Mesodermal cell (in vitro differentiated cells): Measurements from ENCODE around the gene SIL1.
"Not testable (repeated sequence)": the region's sequence is repeated elsewhere in the genome, so short reads cannot be mapped to it uniquely, and the experiment has no call there.

ENCODE experiments used
- H3K27ac ChIP-seq: 2 replicates; pipeline ENCODE4 v1.7.0; 2013; ENCODE audit warnings: mild to moderate bottlenecking, low read depth, low read length, moderate library complexity; ENCODE audit not compliant: severe bottlenecking
- H3K36me3 ChIP-seq: 2 replicates; pipeline ENCODE4 v1.7.1; 2013; ENCODE audit warnings: mild to moderate bottlenecking, low read length, moderate library complexity; ENCODE audit not compliant: control insufficient read depth, insufficient read depth
- H3K4me1 ChIP-seq: one replicate; pipeline ENCODE4 v1.7.1; 2013; ENCODE audit warnings: mild to moderate bottlenecking, low read length; ENCODE audit not compliant: insufficient read depth, control insufficient read depth, poor library complexity, severe bottlenecking
- H3K4me3 ChIP-seq: 2 replicates; pipeline ENCODE4 v1.7.0; 2013; ENCODE audit warnings: low read length, control low read depth, mild to moderate bottlenecking; ENCODE audit not compliant: insufficient read depth, poor library complexity, severe bottlenecking; ENCODE audit errors: extremely low read depth
- H3K9me3 ChIP-seq: 2 replicates; pipeline ENCODE4 v1.7.1; 2013; ENCODE audit warnings: mild to moderate bottlenecking, low read length, moderate library complexity; ENCODE audit not compliant: control insufficient read depth
- WGBS, 2 experiments: methylation state at CpG; one replicate each; pipeline ENCODE4 v1.1.5; 2013; ENCODE audit warnings: missing lambda C conversion rate in 2 of 2; ENCODE audit not compliant: insufficient coverage in 2 of 2; 5-methylcytosine and 5-hydroxymethylcytosine counted together

SIL1 gene

DNA sequence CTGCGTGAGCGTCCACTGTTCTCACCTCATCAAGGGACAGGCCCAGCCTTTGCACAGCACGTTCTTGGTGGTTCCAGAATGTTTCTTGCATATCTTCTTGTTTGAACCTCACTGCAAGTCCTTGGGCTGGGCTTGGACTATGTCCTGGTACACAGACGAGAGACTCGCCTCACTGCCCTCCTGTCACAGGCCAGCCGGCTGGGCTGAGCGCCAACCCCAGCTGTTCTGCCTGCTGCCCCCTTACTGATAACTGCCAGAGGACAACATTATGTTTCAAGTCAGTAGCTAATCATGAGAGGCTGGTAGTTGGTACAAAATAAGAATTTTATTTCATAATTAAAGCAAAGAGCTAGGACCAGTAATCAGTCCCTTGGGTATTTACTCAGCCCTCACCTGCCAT is 270.2 kb downstream of the SIL1 start:
- H3K36me3 ChIP-seq = peaks cover 95% of the 10 kb centered on the region
- WGBS, 2 experiments = 97 to 100% methylated on average over 5 of the region's 7 CpGs

GRCh38 chr5:138927544-138927943 is 270.6 kb downstream of the SIL1 start:
- Histone ChIP-seq H3K9me3 (no peaks in the 10 kb centered on the region), H3K4me3 (no peak overlapping the region), H3K27ac (no peak overlapping the region), H3K36me3 (peaks cover 95% of the 10 kb centered on the region), H3K4me1 (no peaks in the 10 kb centered on the region)
- WGBS, 2 experiments = 94 to 96% methylated on average over 7 to 8 of the region's 8 CpGs

More for the DNA sequence above, 270.2 kb downstream of the SIL1 start:
- no peak overlapping the region for H3K4me3 ChIP-seq
- H3K4me1 ChIP-seq = no peaks in the 10 kb centered on the region
- H3K9me3 ChIP-seq = no peaks in the 10 kb centered on the region
- H3K27ac ChIP-seq = no peak overlapping the region

DNA sequence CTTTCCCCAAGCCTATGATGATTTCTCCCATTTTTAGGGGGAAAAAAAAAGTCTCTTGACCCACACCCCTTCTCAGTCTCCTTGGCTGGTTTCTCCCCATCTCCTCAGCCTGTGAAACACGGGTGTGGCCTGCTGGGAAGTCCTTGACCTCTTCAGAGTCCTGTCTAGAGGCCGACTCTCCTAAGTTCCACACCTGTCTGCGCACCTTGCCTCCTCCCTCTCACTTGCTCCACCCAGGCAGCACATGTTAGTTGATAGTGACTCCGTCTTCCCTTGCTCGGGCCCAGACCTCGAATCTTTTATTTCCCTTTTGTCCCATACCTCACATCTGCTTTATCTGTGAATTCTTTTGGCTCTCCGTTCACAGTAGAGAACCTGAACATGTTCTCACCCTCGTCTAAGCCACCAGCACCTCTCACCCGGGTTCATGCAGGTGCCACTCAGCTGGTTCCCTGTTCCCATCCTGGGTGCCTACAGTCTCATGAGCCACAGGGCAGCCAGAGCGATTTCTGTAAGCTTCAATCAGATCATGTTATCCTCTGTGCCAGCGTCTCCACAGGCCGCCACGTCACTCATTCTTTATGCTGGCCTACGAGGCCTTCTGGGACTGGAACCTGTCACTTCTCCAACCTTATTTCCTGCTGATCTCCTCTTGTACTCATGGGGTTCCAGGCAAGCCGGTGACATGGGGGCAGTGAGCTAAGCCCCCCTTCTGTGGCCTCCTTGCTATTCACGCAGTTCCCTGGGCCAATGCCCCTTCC is 271.3 kb downstream of the SIL1 start:
- Histone ChIP-seq H3K9me3 (no peaks in the 10 kb centered on the region), H3K27ac (no peak overlapping the region), H3K4me3 (no peak overlapping the region), H3K4me1 (no peaks in the 10 kb centered on the region), H3K36me3 (peaks cover 95% of the 10 kb centered on the region)
- WGBS, 2 experiments = 94 to 95% methylated on average over 15 to 16 of the region's 16 CpGs

DNA sequence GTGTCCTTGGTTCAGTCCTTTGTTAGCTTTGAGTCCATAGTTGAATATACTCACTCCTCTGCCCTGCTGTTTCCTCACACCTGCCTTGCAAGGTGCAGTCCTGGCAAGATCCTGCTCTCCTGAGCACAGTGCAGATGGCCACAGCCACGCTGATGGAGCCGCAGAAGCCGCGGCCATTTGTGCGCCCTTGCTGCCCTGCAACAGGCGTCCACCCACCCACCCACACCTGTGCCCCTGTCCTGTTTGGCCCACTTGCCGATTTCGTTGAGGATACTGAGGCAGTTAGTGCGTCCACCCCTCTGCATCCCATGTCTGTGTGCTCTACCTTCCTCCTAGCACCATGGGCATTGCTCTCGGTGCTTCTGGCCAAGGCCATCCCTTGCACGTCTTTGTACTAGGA is 271.9 kb downstream of the SIL1 start:
- 96 to 97% methylated on average over 11 of the region's 11 CpGs for WGBS, 2 experiments
- Histone ChIP-seq H3K36me3 (peaks cover 92% of the 10 kb centered on the region), H3K4me3 (no peak overlapping the region), H3K9me3 (no peaks in the 10 kb centered on the region), H3K4me1 (peaks cover 1% of the 10 kb centered on the region), H3K27ac (no peak overlapping the region)

DNA sequence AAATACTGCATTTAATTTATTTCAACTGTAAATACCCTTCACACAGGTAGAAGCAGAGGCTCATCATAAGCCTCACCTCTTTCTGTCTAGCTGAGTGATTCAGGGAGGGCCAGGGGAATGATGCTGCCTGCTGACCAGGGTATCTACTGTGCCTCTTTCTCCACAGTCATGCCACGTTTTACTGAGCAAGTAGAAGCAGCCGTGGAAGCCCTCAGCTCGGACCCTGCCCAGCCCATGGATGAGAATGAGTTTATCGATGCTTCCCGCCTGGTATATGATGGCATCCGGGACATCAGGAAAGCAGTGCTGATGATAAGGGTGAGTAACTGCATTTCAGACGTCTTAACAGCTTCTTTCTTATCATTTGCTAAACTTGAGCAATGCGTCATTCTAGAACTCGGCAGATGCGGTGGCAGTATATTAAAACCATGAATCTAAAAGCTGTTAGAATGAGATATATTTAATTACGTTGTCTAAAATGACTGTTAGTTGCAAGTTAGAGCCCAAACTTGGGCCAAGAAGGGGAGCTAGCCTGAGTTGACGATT is 273.0 kb downstream of the SIL1 start:
- no peaks in the 10 kb centered on the region for H3K9me3 ChIP-seq
- H3K36me3 ChIP-seq = peaks cover 85% of the 10 kb centered on the region
- 94 to 98% methylated on average over 7 to 12 of the region's 12 CpGs for WGBS, 2 experiments
- peaks cover 8% of the 10 kb centered on the region for H3K4me1 ChIP-seq
- H3K4me3 ChIP-seq = no peak overlapping the region
- no peak overlapping the region for H3K27ac ChIP-seq

GRCh38 chr5:138922494-138922893 is 275.7 kb downstream of the SIL1 start:
- H3K9me3 ChIP-seq = no peaks in the 10 kb centered on the region
- 100% methylated on average over 1 of the region's 2 CpGs; no CpG with 5 or more reads in 1 of the 2 experiments for WGBS, 2 experiments
- peaks cover 78% of the 10 kb centered on the region for H3K36me3 ChIP-seq
- H3K4me1 ChIP-seq = peaks cover 8% of the 10 kb centered on the region
- H3K27ac ChIP-seq = no peak overlapping the region
- H3K4me3 ChIP-seq = no peak overlapping the region

- peaks cover 68% of the 10 kb centered on the region for H3K36me3 ChIP-seq
- WGBS, 2 experiments = 83 to 100% methylated on average over 1 to 2 of the region's 2 CpGs
- not testable (repeated sequence) for H3K27ac ChIP-seq
These were observed 276.8 kb downstream of the SIL1 start for GRCh38 chr5:138921362-138921761.

DNA sequence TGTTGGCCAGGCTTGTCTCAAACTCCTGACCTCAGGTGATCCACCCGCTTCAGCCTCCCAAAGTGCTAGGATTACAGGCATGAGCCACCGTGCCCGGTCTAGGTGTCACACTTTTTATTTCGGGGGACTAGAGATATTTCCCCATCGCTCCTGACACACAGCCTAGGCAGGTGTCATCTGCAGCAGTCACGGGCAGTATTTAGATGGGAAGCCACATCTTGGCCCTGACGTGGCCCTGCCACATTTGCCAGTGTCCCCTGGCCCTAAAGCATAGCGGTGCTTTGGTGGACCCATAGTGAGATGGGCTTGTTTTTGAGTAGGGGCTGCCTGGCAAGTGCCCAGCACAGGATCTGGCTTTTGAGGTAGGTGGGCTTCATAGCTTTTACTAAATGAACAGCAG is 278.0 kb downstream of the SIL1 start:
- H3K4me1 ChIP-seq = peaks cover 8% of the 10 kb centered on the region
- H3K27ac ChIP-seq = no peak overlapping the region
- no peaks in the 10 kb centered on the region for H3K9me3 ChIP-seq
- H3K4me3 ChIP-seq = no peak overlapping the region
- 85 to 90% methylated on average over 6 to 8 of the region's 8 CpGs for WGBS, 2 experiments
- peaks cover 68% of the 10 kb centered on the region for H3K36me3 ChIP-seq

More at GRCh38 chr5:138921362-138921761, 276.8 kb downstream of the SIL1 start:
- H3K4me3 ChIP-seq, H3K4me1 ChIP-seq, H3K9me3 ChIP-seq: not testable (repeated sequence)

DNA sequence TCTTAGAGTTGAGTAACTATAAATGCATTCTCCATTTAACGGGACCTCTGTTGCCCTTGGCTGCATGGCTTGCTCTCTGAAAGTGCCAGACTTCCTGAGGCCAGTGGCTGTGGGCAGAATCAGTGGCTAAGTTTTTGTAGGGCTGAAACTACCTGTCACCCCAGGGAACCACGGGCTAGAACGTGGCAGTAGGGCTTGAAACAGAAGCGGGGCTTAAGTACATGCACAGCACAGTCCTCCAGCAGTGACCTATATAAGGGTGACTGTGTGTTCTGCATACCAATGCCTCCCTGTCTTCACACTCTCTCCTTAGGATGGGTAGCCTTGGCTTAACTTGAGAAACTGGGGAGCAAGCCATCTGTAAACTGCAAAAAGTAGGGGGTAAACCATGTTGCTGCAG is 279.5 kb downstream of the SIL1 start:
- Histone ChIP-seq H3K4me3 (no peak overlapping the region), H3K4me1 (peaks cover 8% of the 10 kb centered on the region), H3K36me3 (peaks cover 68% of the 10 kb centered on the region), H3K9me3 (no peaks in the 10 kb centered on the region), H3K27ac (no peak overlapping the region)
- WGBS, 2 experiments = 70% methylated on average over 3 of the region's 4 CpGs; no CpG with 5 or more reads in 1 of the 2 experiments

- Histone ChIP-seq H3K4me1 (peaks cover 18% of the 10 kb centered on the region), H3K9me3 (no peaks in the 10 kb centered on the region), H3K36me3 (peaks cover 67% of the 10 kb centered on the region), H3K27ac (no peak overlapping the region), H3K4me3 (no peak overlapping the region)
- WGBS, 2 experiments = 92 to 100% methylated on average over 2 of the region's 3 CpGs
These were observed 283.8 kb downstream of the SIL1 start for GRCh38 chr5:138914338-138914737.

DNA sequence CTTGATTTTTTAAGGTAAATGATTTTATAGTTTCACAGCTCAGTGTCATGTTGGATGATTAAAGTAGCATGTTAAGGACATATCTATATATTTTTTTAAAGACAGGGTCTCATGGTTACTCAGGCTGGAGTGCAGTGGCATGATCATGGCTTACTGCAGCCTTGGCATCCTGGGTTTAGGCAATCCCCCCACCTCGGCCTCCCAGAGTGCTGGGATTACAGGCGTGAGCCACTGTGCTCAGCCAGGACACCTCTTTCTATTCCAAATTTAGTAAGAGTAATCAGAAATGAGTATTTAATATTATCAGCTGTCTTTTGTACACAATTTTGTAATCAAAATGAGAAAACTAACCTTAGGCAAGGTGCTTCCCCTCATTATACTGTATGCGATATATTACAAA is 284.4 kb downstream of the SIL1 start:
- no peak overlapping the region for H3K4me3 ChIP-seq
- H3K4me1 ChIP-seq = peaks cover 18% of the 10 kb centered on the region
- peaks cover 67% of the 10 kb centered on the region for H3K36me3 ChIP-seq
- 100% methylated on average over 1 of the region's 3 CpGs; no CpG with 5 or more reads in 1 of the 2 experiments for WGBS, 2 experiments
- no peaks in the 10 kb centered on the region for H3K9me3 ChIP-seq
- no peak overlapping the region for H3K27ac ChIP-seq
